Esophagus squamous epithelium (tissue), 5 donors: ENCODE data around the gene PXT1. TPM values are rescaled to one million over a fixed set of nuclear protein-coding genes. Genes with fewer than 3 reads are reported as not detected.

ENCODE experiments used
- DNase-seq: peaks from one replicate; lab custom pipeline; 2025; lab: John Stamatoyannopoulos, UW
- H3K27ac ChIP-seq, 4 donors: fragments of 200-600 bp; sonication (generic); one replicate each; pipeline ENCODE4 v1.5.1; 2016 to 2019; ENCODE audit warnings: mild to moderate bottlenecking in 1 of 4
- H3K27me3 ChIP-seq, 4 donors: fragments of 200-600 bp; sonication (generic); 1 replicate in 3 of 4; 2 replicates in 1 of 4; pipeline versions ENCODE4 v1.5.1 to v1.6.0; 2017 to 2021; ENCODE audit warnings: antibody characterized with exemption in 1 of 4
- H3K36me3 ChIP-seq, 3 donors: fragments of 200-600 bp; sonication (generic); one replicate each; pipeline ENCODE4 v1.5.1; 2016 to 2019
- H3K4me1 ChIP-seq, 3 donors: fragments of 200-600 bp; sonication (generic); one replicate each; pipeline ENCODE4 v1.5.1; 2017 to 2019
- H3K4me3 ChIP-seq, 4 donors: fragments of 200-600 bp; sonication (generic); 1 replicate in 3 of 4; 2 replicates in 1 of 4; pipeline ENCODE4 v1.5.1; 2016 to 2019; ENCODE audit warnings: mild to moderate bottlenecking in 2 of 4, moderate library complexity in 1 of 4
- H3K9me3 ChIP-seq, 3 donors: fragments of 200-600 bp; sonication (generic); one replicate each; pipeline ENCODE4 v1.5.1; 2016 to 2019
- CTCF ChIP-seq, 6 experiments: fragments of 450-650 bp in 4 of 6; fragments of 200-600 bp in 2 of 6; sonication (generic) in 2 of 6; IDR thresholded peaks; one replicate each; pipeline ENCODE4 v1.5.1; 2016 to 2019; ENCODE audit warnings: antibody characterized with exemption in 6 of 6, mild to moderate bottlenecking in 4 of 6, moderate library complexity in 4 of 6
- POLR2A ChIP-seq, 4 donors: fragments of 450-650 bp; IDR thresholded peaks; one replicate each; pipeline ENCODE4 v1.6.1; 2017; ENCODE audit warnings: antibody characterized with exemption in 4 of 4, mild to moderate bottlenecking in 4 of 4, moderate library complexity in 3 of 4
- WGBS, 2 donors: methylation state at CpG; one replicate each; pipeline ENCODE4 v1.1.5; 2018; 5-methylcytosine and 5-hydroxymethylcytosine counted together
- intact Hi-C: fragments of 100-400 bp; cut with DNase I; formaldehyde crosslinking; loops from one replicate; pipeline ENCODE4 v1.15.0; 2022
- total RNA-seq, 4 donors: library from RNA; depleted of rRNA; stranded (reverse); fragments of >200 nt; gene quantifications; one replicate each; pipeline ENCODE4 v1.1.0, GENCODE V29; 2016
- donor health status: DM: yes; HTN: yes; CAD: no.

Gene PXT1
- total RNA-seq, 4 donors from 2014 or later, result not detected

DNA sequence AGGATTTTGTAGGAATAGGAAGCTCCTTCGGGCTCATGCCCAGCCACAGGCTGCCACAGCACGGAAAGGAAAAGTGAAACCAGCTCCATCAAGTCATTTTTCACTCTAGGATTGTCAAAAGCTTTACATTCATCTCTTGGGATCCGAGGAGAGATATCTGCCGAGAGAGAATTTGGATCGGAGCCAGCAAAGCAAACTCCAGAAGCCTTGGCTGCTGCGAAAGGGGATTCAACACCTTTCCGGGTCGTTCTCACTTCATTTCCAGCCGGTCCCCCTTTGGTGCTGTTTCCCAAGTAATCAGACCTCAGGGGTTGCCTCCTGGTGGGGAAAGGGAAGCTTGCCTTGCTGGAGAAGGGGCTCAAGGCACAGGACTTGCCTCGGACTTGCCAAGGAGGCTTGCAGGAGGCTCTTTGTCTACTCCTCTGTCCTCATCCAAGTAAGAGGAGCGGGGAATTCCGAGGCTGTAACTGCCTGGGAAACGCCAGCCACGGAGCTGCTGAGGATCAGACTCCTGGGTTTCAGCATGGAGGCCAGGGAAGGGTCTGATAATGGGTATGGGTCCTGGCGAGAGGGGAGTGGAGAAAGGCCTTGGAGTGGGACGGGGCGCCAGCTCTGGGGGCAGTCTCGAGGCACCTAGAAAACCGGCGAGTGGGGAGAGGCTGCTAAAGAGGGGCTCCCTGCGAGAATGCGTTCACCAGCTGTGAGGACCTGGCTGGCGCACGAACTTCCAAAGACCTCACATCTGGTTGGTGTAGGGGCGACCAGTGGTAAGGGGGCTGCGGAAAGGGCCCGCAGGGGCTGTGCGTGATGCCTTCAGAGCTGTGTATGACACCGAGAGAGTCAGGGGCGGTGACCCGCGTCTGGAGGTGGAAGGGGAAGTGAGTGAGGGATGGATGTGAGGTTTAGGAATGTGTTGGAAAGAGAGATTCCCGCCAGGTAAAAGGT is 55.9 kb downstream of the PXT1 start:
- no peaks in the 10 kb centered on the region for H3K27me3 ChIP-seq
- peak overlapping the region; percentile 53 to 67 (median 62) for H3K27ac ChIP-seq
- WGBS, 2 donors, result 1 to 2% methylated on average over 19 to 27 of the region's 33 CpGs
- peak overlapping the region; percentile 48 to 85 (median 64) for H3K4me3 ChIP-seq
- intact Hi-C loops, result no loop called here
- H3K36me3 ChIP-seq, result no peaks in the 10 kb centered on the region
- TF ChIP-seq CTCF (IDR thresholded peaks at IDR 0.05), result peak in 1 of 6 experiments; percentile 13
- no peak for TF ChIP-seq POLR2A (IDR thresholded peaks at IDR 0.05)
- no peaks in the 10 kb centered on the region for H3K9me3 ChIP-seq
- no peak for DNase-seq
- H3K4me1 ChIP-seq, result peaks cover 13 to 25% (median 18%) of the 10 kb centered on the region in 3 donors

DNA sequence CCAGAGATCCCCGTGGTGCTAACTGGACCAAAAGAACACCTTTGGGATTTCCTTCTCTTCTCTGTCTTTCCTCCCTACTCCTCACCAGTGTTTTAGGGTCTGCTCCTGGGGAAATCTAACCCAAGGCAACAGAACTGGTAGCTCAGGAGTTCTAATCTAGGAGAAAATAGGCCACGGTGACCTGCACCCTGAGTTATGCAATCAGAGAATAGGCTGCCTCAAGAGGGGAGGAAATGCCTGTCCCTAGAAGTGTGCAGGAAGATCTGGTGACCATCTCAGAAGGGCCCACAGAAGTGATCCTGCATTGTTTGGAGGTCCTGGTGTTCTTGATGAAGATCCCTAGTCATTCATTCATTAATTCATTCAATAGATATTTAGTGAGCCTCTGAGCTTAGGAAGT is 58.6 kb downstream of the PXT1 start:
- H3K4me1 ChIP-seq, result peaks cover 13 to 25% (median 18%) of the 10 kb centered on the region in 3 donors
- TF ChIP-seq CTCF (IDR thresholded peaks at IDR 0.05), result no peak
- TF ChIP-seq POLR2A (IDR thresholded peaks at IDR 0.05), result no peak
- no peak overlapping the region for H3K4me3 ChIP-seq
- WGBS, 2 donors, result 81 to 100% methylated on average over 1 to 2 of the region's 2 CpGs
- H3K27me3 ChIP-seq, result no peaks in the 10 kb centered on the region
- no peaks in the 10 kb centered on the region for H3K36me3 ChIP-seq
- H3K9me3 ChIP-seq, result no peaks in the 10 kb centered on the region
- DNase-seq, result no peak
- intact Hi-C loops, result no loop called here
- no peak overlapping the region for H3K27ac ChIP-seq

GRCh38 chr6:36383606-36384005 is 59.0 kb downstream of the PXT1 start:
- Histone ChIP-seq H3K4me3 (no peak overlapping the region), H3K4me1 (peaks cover 13 to 25% (median 18%) of the 10 kb centered on the region in 3 donors), H3K9me3 (no peaks in the 10 kb centered on the region), H3K36me3 (no peaks in the 10 kb centered on the region), H3K27me3 (no peaks in the 10 kb centered on the region), H3K27ac (no peak overlapping the region)
- no peak for DNase-seq
- 48 to 58% methylated on average over 2 of the region's 2 CpGs for WGBS, 2 donors
- intact Hi-C loops, result no loop called here
- TF ChIP-seq CTCF (IDR thresholded peaks at IDR 0.05), result no peak
- TF ChIP-seq POLR2A (IDR thresholded peaks at IDR 0.05), result no peak

DNA sequence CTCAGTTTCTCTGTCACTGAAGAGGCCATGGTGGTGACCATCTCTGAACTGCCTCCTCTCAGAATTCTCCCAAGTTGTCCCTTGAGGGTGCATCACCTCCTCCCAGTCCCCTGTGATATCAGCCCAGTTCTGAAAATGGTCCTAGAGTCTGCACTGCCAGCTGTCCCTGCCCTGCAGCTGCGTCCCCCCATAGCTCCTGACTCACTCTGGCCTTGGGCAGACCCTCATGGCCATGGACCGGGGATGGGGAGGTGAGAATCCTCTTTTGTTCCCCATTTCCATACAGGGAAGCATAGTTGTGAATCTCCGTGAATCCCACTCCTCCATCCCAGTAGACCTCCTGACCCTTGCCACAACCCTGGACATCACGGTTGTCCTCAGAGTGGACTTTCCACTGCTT is 59.7 kb downstream of the PXT1 start:
- intact Hi-C loops, result no loop called here
- no peak for DNase-seq

More for the DNA sequence above, 59.7 kb downstream of the PXT1 start:
- WGBS, 2 donors, result 49 to 75% methylated on average over 4 of the region's 4 CpGs
- no peak for TF ChIP-seq CTCF (IDR thresholded peaks at IDR 0.05)
- no peak for TF ChIP-seq POLR2A (IDR thresholded peaks at IDR 0.05)
- H3K36me3 ChIP-seq, result no peaks in the 10 kb centered on the region
- H3K27me3 ChIP-seq, result no peaks in the 10 kb centered on the region
- H3K4me3 ChIP-seq, result no peak overlapping the region
- H3K27ac ChIP-seq, result no peak overlapping the region
- peaks cover 13 to 23% (median 17%) of the 10 kb centered on the region in 3 donors for H3K4me1 ChIP-seq
- H3K9me3 ChIP-seq, result no peaks in the 10 kb centered on the region
